Hepatocyte (in vitro differentiated cells): Measurements from ENCODE around the gene SLC6A4. TPM values are rescaled to one million over a fixed set of nuclear protein-coding genes. Genes with fewer than 3 reads are reported as not detected.

ENCODE experiments used
- DNase-seq: peaks from one replicate; pipeline ENCODE4 v3.0.0-alpha.2; 2016; ENCODE audit warnings: low spot score
- H2AFZ ChIP-seq: fragments of 200-600 bp; sonication (generic); 2 replicates; pipeline ENCODE4 v1.6.0; 2016; ENCODE audit warnings: antibody characterized with exemption, mild to moderate bottlenecking
- H3K27ac ChIP-seq: fragments of 200-600 bp; sonication (generic); 2 replicates; pipeline ENCODE4 v1.5.1; 2016; ENCODE audit warnings: mild to moderate bottlenecking
- H3K27me3 ChIP-seq: fragments of 200-600 bp; sonication (generic); 2 replicates; pipeline ENCODE4 v1.6.1; 2016
- H3K36me3 ChIP-seq: fragments of 200-600 bp; sonication (generic); replicated peaks from 2 replicates; pipeline ENCODE4 v1.5.1; 2016; ENCODE audit warnings: low read depth; ENCODE audit not compliant: insufficient read depth
- H3K4me1 ChIP-seq: fragments of 200-600 bp; sonication (generic); 2 replicates; pipeline ENCODE4 v1.5.1; 2016; ENCODE audit warnings: mild to moderate bottlenecking, moderate library complexity; ENCODE audit not compliant: insufficient read depth
- H3K4me2 ChIP-seq: fragments of 200-600 bp; sonication (generic); 2 replicates; pipeline ENCODE4 v1.6.0; 2016
- H3K4me3 ChIP-seq: fragments of 200-600 bp; sonication (generic); 2 replicates; pipeline ENCODE4 v1.5.1; 2016; ENCODE audit warnings: mild to moderate bottlenecking
- H3K79me2 ChIP-seq: fragments of 200-600 bp; sonication (generic); 2 replicates; pipeline ENCODE4 v1.6.0; 2017; ENCODE audit warnings: mild to moderate bottlenecking
- H3K9me2 ChIP-seq: fragments of 200-600 bp; sonication (generic); replicated peaks from 2 replicates; pipeline ENCODE4 v1.6.0; 2017; ENCODE audit warnings: mild to moderate bottlenecking; ENCODE audit not compliant: insufficient read depth
- H3K9me3 ChIP-seq: fragments of 200-600 bp; sonication (generic); 2 replicates; pipeline ENCODE4 v1.5.1; 2016; ENCODE audit warnings: low read depth, mild to moderate bottlenecking
- H4K20me1 ChIP-seq: fragments of 200-600 bp; sonication (generic); 2 replicates; pipeline ENCODE4 v1.6.0; 2016; ENCODE audit warnings: mild to moderate bottlenecking; ENCODE audit not compliant: insufficient read depth, poor library complexity, severe bottlenecking
- CTCF ChIP-seq: fragments of 200-600 bp; sonication (generic); IDR thresholded peaks from 2 replicates; pipeline ENCODE4 v1.5.1; 2016; ENCODE audit warnings: antibody characterized with exemption, mild to moderate bottlenecking; ENCODE audit not compliant: poor library complexity
- EZH2 ChIP-seq: fragments of 200-600 bp; sonication (generic); IDR thresholded peaks from 2 replicates; pipeline ENCODE4 v1.6.1; 2016; ENCODE audit warnings: antibody characterized with exemption, mild to moderate bottlenecking, borderline replicate concordance
- EZH2phosphoT487 ChIP-seq: fragments of 200-600 bp; sonication (generic); IDR thresholded peaks from one replicate; pipeline ENCODE4 v1.6.1; 2018; ENCODE audit warnings: antibody characterized with exemption, mild to moderate bottlenecking, low read depth, moderate library complexity; ENCODE audit not compliant: unreplicated experiment, severe bottlenecking
- WGBS: methylation state at CpG from one replicate; pipeline ENCODE4 v1.1.6; 2016; ENCODE audit warnings: low lambda C conversion rate; ENCODE audit errors: missing lambda C conversion rate; 5-methylcytosine and 5-hydroxymethylcytosine counted together
- polyA plus RNA-seq: library from polyadenylated mRNA; unstranded; fragments of >200 nt; fragmentation: Nextera tagmentation; extraction: Ambion mirVana; gene quantifications from 2 replicates; pipeline ENCODE4 v1.2.1, GENCODE V29; 2016
- total RNA-seq: library from RNA; depleted of rRNA; stranded (reverse); fragments of >200 nt; gene quantifications from 2 replicates; pipeline ENCODE4 v1.2.3, GENCODE V29; 2014

The SLC6A4 gene
- total and polyA plus RNA-seq, 2 experiments from 2014 or later: 2.0 to 2.6 TPM

GRCh38 chr17:30191072-30191471 lies 44.4 kb downstream of the SLC6A4 start:
- no peaks in the 10 kb centered on the region for H3K79me2 ChIP-seq
- H3K27ac ChIP-seq: no peak overlapping the region
- no peak overlapping the region for H3K4me3 ChIP-seq
- H4K20me1 ChIP-seq: no peaks in the 10 kb centered on the region
- H3K27me3 ChIP-seq: peaks cover 3% of the 10 kb centered on the region
- WGBS: 84% methylated on average over 2 of the region's 2 CpGs
- H3K4me2 ChIP-seq: no peak overlapping the region
- no peak for TF ChIP-seq CTCF
- no peak for DNase-seq
- H3K4me1 ChIP-seq: no peaks in the 10 kb centered on the region
- no peak overlapping the region for H2AFZ ChIP-seq
- no peaks in the 10 kb centered on the region for H3K36me3 ChIP-seq
- H3K9me3 ChIP-seq: no peaks in the 10 kb centered on the region
- no peaks in the 10 kb centered on the region for H3K9me2 ChIP-seq

GRCh38 chr17:30188211-30188939 lies 47.1 kb downstream of the SLC6A4 start:
- no peaks in the 10 kb centered on the region for H3K9me3 ChIP-seq
- DNase-seq: no peak
- no peak overlapping the region for H3K27ac ChIP-seq
- 96% methylated on average over 5 of the region's 5 CpGs for WGBS
- H2AFZ ChIP-seq: no peak overlapping the region
- H3K9me2 ChIP-seq: no peaks in the 10 kb centered on the region
- no peak overlapping the region for H3K4me2 ChIP-seq
- no peaks in the 10 kb centered on the region for H3K36me3 ChIP-seq
- peaks cover 3% of the 10 kb centered on the region for H3K27me3 ChIP-seq
- TF ChIP-seq CTCF: no peak
- no peak for TF ChIP-seq EZH2
- no peak for TF ChIP-seq EZH2phosphoT487
- H4K20me1 ChIP-seq: no peaks in the 10 kb centered on the region
- H3K4me3 ChIP-seq: no peak overlapping the region
- H3K79me2 ChIP-seq: no peaks in the 10 kb centered on the region
- no peaks in the 10 kb centered on the region for H3K4me1 ChIP-seq

GRCh38 chr17:30187573-30187972 lies 47.9 kb downstream of the SLC6A4 start:
- TF ChIP-seq EZH2 (no peak), EZH2phosphoT487 (no peak), CTCF (no peak)
- Histone ChIP-seq H3K36me3 (no peaks in the 10 kb centered on the region), H3K79me2 (no peaks in the 10 kb centered on the region), H3K9me2 (no peaks in the 10 kb centered on the region), H3K4me1 (no peaks in the 10 kb centered on the region), H2AFZ (no peak overlapping the region), H3K4me3 (no peak overlapping the region), H3K9me3 (no peaks in the 10 kb centered on the region), H4K20me1 (no peaks in the 10 kb centered on the region), H3K27ac (no peak overlapping the region), H3K27me3 (no peaks in the 10 kb centered on the region), H3K4me2 (no peak overlapping the region)
- 93% methylated on average over 2 of the region's 2 CpGs for WGBS
- DNase-seq: no peak
